Activated B cell treated with CpG ODN at 0.5 μM for 24 hours (primary cell): ENCODE results near the gene RNF169. TPM values are rescaled to one million over a fixed set of nuclear protein-coding genes. Genes with fewer than 3 reads are reported as not detected.

Source experiments
- ATAC-seq: fragments of 200-7000 bp; cut with Tn5 transposase; one replicate; pipeline ENCODE4 v1.10.0; 2021; ENCODE audit warnings: low read depth, mild to moderate bottlenecking, moderate library complexity
- CTCF ChIA-PET: fragments of 350-600 bp; sonication (Branson Sonifier 250); formaldehyde crosslinking; loops from one replicate; lab custom pipeline; 2021; ENCODE audit warnings: antibody characterized with exemption; lab: Charles Lee
- POLR2A ChIA-PET: fragments of 350-600 bp; sonication (Branson Sonifier 250); formaldehyde crosslinking; loops from one replicate; lab custom pipeline; 2021; ENCODE audit warnings: antibody characterized with exemption; lab: Charles Lee
- DNase-seq: peaks from one replicate; pipeline ENCODE4 v3.0.0; 2022
- H3K27ac Mint-ChIP-seq: one replicate; pipeline ENCODE4 v1.8.0; 2020; ENCODE audit warnings: mixed read lengths
- H3K27me3 Mint-ChIP-seq: one replicate; pipeline ENCODE4 v1.8.0; 2021; ENCODE audit warnings: mixed read lengths
- H3K36me3 Mint-ChIP-seq: one replicate; pipeline ENCODE4 v1.8.0; 2021; ENCODE audit warnings: low read depth, mixed read lengths
- H3K4me1 Mint-ChIP-seq: one replicate; pipeline ENCODE4 v1.8.0; 2021; ENCODE audit warnings: mixed read lengths
- H3K4me3 Mint-ChIP-seq: one replicate; pipeline ENCODE4 v1.8.0; 2020; ENCODE audit warnings: mild to moderate bottlenecking, mixed read lengths
- H3K9me3 Mint-ChIP-seq: one replicate; pipeline ENCODE4 v1.8.0; 2020; ENCODE audit warnings: mixed read lengths
- CTCF ChIP-seq: fragments of 200-600 bp; IDR thresholded peaks from one replicate; pipeline ENCODE4 v1.8.0; 2022; ENCODE audit warnings: antibody characterized with exemption, mild to moderate bottlenecking
- intact Hi-C: fragments of 100-400 bp; cut with micrococcal nuclease; formaldehyde crosslinking; loops from one replicate; pipeline ENCODE4 v1.15.1; 2024
- total RNA-seq: library from RNA; stranded (reverse); gene quantifications from 2 replicates; pipeline ENCODE4 v1.2.3, GENCODE V29; 2022

The RNF169 gene
- total RNA-seq, 1 donor from 2014 or later, result 22.2 TPM

GRCh38 chr11:74713686-74714085 is 35.0 kb upstream of the RNF169 start:
- ChIA-PET CTCF (no interaction called here), POLR2A (no interaction called here)
- no peak for ATAC-seq
- peaks cover 6% of the 10 kb centered on the region for H3K27me3 Mint-ChIP-seq
- no peaks in the 10 kb centered on the region for H3K9me3 Mint-ChIP-seq
- no peak overlapping the region for H3K4me3 Mint-ChIP-seq
- DNase-seq, result no peak
- H3K4me1 Mint-ChIP-seq, result no peaks in the 10 kb centered on the region
- H3K36me3 Mint-ChIP-seq, result no peaks in the 10 kb centered on the region
- intact Hi-C loops, result no loop called here
- TF ChIP-seq CTCF, result no peak
- H3K27ac Mint-ChIP-seq, result no peak overlapping the region

- ChIA-PET CTCF (interaction anchor here (1.4 kb wide), 1 partner anchor 11 kb away, joined by 3 read pairs; no protein-coding TSS in a partner anchor), POLR2A (no interaction called here)
- H3K9me3 Mint-ChIP-seq, result no peaks in the 10 kb centered on the region
- H3K4me1 Mint-ChIP-seq, result no peaks in the 10 kb centered on the region
- intact Hi-C loops, result no loop called here
- ATAC-seq, result no peak
- no peak for DNase-seq
- no peak overlapping the region for H3K4me3 Mint-ChIP-seq
- H3K27ac Mint-ChIP-seq, result no peak overlapping the region
- peaks cover 6% of the 10 kb centered on the region for H3K27me3 Mint-ChIP-seq
- no peaks in the 10 kb centered on the region for H3K36me3 Mint-ChIP-seq
- no peak for TF ChIP-seq CTCF
These were observed 33.7 kb upstream of the RNF169 start for GRCh38 chr11:74714904-74715303.

GRCh38 chr11:74717221-74717969 is 31.3 kb upstream of the RNF169 start:
- no peaks in the 10 kb centered on the region for H3K36me3 Mint-ChIP-seq
- DNase-seq (no peak), ATAC-seq (no peak)
- POLR2A ChIA-PET, result no interaction called here
- CTCF ChIA-PET, result no interaction called here
- H3K27ac Mint-ChIP-seq, result no peak overlapping the region
- H3K4me1 Mint-ChIP-seq, result no peaks in the 10 kb centered on the region
- H3K27me3 Mint-ChIP-seq, result peaks cover 9% of the 10 kb centered on the region
- no peak for TF ChIP-seq CTCF
- intact Hi-C loops, result no loop called here
- no peaks in the 10 kb centered on the region for H3K9me3 Mint-ChIP-seq
- no peak overlapping the region for H3K4me3 Mint-ChIP-seq

- intact Hi-C loops, result no loop called here
- H3K36me3 Mint-ChIP-seq, result no peaks in the 10 kb centered on the region
- no peak overlapping the region for H3K4me3 Mint-ChIP-seq
- H3K9me3 Mint-ChIP-seq, result no peaks in the 10 kb centered on the region
- ChIA-PET CTCF (no interaction called here), POLR2A (no interaction called here)
- H3K27me3 Mint-ChIP-seq, result peaks cover 9% of the 10 kb centered on the region
- TF ChIP-seq CTCF, result no peak
- no peak overlapping the region for H3K27ac Mint-ChIP-seq
- DNase-seq, result no peak
- ATAC-seq, result no peak
- H3K4me1 Mint-ChIP-seq, result no peaks in the 10 kb centered on the region
These were observed 29.6 kb upstream of the RNF169 start for GRCh38 chr11:74719011-74719410.

- intact Hi-C loops, result no loop called here
- no peak for TF ChIP-seq CTCF
- H3K9me3 Mint-ChIP-seq, result no peaks in the 10 kb centered on the region
- ChIA-PET CTCF (no interaction called here), POLR2A (no interaction called here)
- no peaks in the 10 kb centered on the region for H3K36me3 Mint-ChIP-seq
- no peak overlapping the region for H3K27ac Mint-ChIP-seq
- ATAC-seq, result no peak
- DNase-seq, result no peak
- H3K4me3 Mint-ChIP-seq, result no peak overlapping the region
- peaks cover 19% of the 10 kb centered on the region for H3K27me3 Mint-ChIP-seq
- no peaks in the 10 kb centered on the region for H3K4me1 Mint-ChIP-seq
These were observed 27.8 kb upstream of the RNF169 start for GRCh38 chr11:74720596-74721478.
